ENCODE data around the gene PECR. TPM values are rescaled to one million over a fixed set of nuclear protein-coding genes. Genes with fewer than 3 reads are reported as not detected.

The PECR gene
- total RNA-seq, 1 experiment from 2014 or later, result 15.3 TPM

DNA sequence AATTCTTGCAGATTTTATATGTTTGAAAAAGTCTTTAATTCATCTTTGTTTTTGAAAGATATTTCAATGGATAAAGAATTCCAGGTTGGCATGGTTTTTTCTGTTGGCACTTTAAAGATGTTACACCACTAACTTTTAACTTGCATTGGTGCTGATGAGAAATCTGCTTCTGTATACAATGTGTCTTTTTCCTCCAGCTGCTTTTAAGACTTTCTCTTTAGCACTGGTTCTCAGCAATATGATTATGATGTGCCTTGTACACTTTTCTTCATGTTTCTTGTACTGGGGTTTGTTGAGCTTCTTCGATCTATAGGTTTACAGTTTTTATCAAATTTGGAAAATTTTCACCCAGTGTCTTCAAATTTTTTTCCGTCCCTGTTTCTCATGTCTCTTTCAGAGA is 29.2 kb downstream of the PECR start:
- Histone ChIP-seq H2BK120ac (ENCODE audit: low read depth, low read length, poor library complexity, severe bottlenecking) (no peak overlapping the region), H3T11ph (ENCODE audit: low read length) (no peak overlapping the region), H2BK12ac (ENCODE audit: insufficient read length, low read depth, low read length) (no peak overlapping the region), H3K4me2 (ENCODE audit: insufficient read depth, insufficient read length, low read length) (no peak overlapping the region), H3K56ac (ENCODE audit: insufficient read length, low read depth, low read length) (no peak overlapping the region), H4K20me1 (ENCODE audit: control insufficient read depth, insufficient read depth, insufficient read length) (no peaks in the 10 kb centered on the region), H2BK20ac (ENCODE audit: low read depth, low read length, poor library complexity, severe bottlenecking) (no peak overlapping the region), H3K27ac (ENCODE audit: insufficient read length, low read depth, low read length) (no peak overlapping the region), H3K14ac (ENCODE audit: insufficient read depth, low read length) (no peak overlapping the region), H2AFZ (ENCODE audit: low read length) (no peak overlapping the region), H2AK5ac (ENCODE audit: insufficient read length, low read length) (no peak overlapping the region), H3K23me2 (ENCODE audit: insufficient read length, low read depth, low read length, poor library complexity, severe bottlenecking) (no peaks in the 10 kb centered on the region), H2BK15ac (ENCODE audit: low read depth, low read length) (no peak overlapping the region), H3K9ac (ENCODE audit: extremely low read depth, insufficient read length, low read length) (no peak overlapping the region), H4K8ac (replicated peaks; ENCODE audit: insufficient read length, low read depth, low read length) (no peak overlapping the region), H3K27me3 (ENCODE audit: insufficient read depth, low read length) (no peaks in the 10 kb centered on the region), H3K9me3 (ENCODE audit: control insufficient read depth, low read depth, low read length) (no peaks in the 10 kb centered on the region), H3K79me1 (ENCODE audit: insufficient read depth, low read depth, low read length, poor library complexity, severe bottlenecking) (no peaks in the 10 kb centered on the region), H4K5ac (ENCODE audit: insufficient read length, low read depth, low read length) (no peak overlapping the region), H3K18ac (ENCODE audit: insufficient read length, low read depth, low read length) (no peak overlapping the region), H3K79me2 (ENCODE audit: insufficient read depth, low read length) (no peaks in the 10 kb centered on the region), H3K23ac (ENCODE audit: insufficient read length, low read depth, low read length) (no peak overlapping the region), H4K91ac (ENCODE audit: insufficient read length, low read depth, low read length) (no peak overlapping the region), H2BK5ac (ENCODE audit: insufficient read length, low read length) (no peak overlapping the region), H3K4ac (ENCODE audit: low read depth, low read length) (no peak overlapping the region), H3K4me1 (ENCODE audit: insufficient read depth, low read length) (no peaks in the 10 kb centered on the region)
- H3K4me1 Mint-ChIP-seq, result peaks cover 17 to 25% of the 10 kb centered on the region in 2 experiments
- no peak overlapping the region; a peak in 1 of 5 replicates for H3K4me3 Mint-ChIP-seq
- peaks cover 0 to 4% of the 10 kb centered on the region in 2 experiments; a peak in 1 of 5 replicates for H3K9me3 Mint-ChIP-seq
- TF ChIP-seq, protein P1, sequence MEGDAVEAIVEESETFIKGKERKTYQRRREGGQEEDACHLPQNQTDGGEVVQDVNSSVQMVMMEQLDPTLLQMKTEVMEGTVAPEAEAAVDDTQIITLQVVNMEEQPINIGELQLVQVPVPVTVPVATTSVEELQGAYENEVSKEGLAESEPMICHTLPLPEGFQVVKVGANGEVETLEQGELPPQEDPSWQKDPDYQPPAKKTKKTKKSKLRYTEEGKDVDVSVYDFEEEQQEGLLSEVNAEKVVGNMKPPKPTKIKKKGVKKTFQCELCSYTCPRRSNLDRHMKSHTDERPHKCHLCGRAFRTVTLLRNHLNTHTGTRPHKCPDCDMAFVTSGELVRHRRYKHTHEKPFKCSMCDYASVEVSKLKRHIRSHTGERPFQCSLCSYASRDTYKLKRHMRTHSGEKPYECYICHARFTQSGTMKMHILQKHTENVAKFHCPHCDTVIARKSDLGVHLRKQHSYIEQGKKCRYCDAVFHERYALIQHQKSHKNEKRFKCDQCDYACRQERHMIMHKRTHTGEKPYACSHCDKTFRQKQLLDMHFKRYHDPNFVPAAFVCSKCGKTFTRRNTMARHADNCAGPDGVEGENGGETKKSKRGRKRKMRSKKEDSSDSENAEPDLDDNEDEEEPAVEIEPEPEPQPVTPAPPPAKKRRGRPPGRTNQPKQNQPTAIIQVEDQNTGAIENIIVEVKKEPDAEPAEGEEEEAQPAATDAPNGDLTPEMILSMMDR (conservative IDR thresholded peaks at IDR 0.05), result no peak
- H3K27ac Mint-ChIP-seq, result peak overlapping the region in 2 of 3 experiments; percentile 5 to 35; a peak in 3 of 7 replicates
- H3K27me3 Mint-ChIP-seq (ENCODE audit: low read depth), result no peaks in the 10 kb centered on the region
- H3K36me3 Mint-ChIP-seq (ENCODE audit: insufficient read depth in 1 of 3, low read depth in 3 of 3), result peaks cover 14 to 28% (median 16%) of the 10 kb centered on the region in 3 experiments
- DNase-seq, result no peak
- WGBS (ENCODE audit: extremely low coverage, insufficient read length, low lambda C conversion rate), result no CpG with 5 or more reads among the region's 2 CpGs

Measured in H9 (cell line).